Fibroblast of lung (primary cell): Measurements from ENCODE around the gene FIBCD1. TPM values are rescaled to one million over a fixed set of nuclear protein-coding genes. Genes with fewer than 3 reads are reported as not detected.

Source experiments
- DNase-seq, 2 donors: peaks; one replicate each; pipeline versions ENCODE4 v3.0.0 to v3.0.0-alpha.2; 2010; ENCODE audit warnings: low read depth in 2 of 2
- H2AFZ ChIP-seq: 2 replicates; pipeline ENCODE4 v1.5.1; 2012; ENCODE audit warnings: low read length, control low read depth, inconsistent platforms
- H3K27ac ChIP-seq: 2 replicates; pipeline ENCODE4 v1.5.1; 2011; ENCODE audit warnings: low read length, control low read depth; ENCODE audit not compliant: insufficient read depth
- H3K27me3 ChIP-seq: 2 replicates; pipeline ENCODE4 v1.5.1; 2011; ENCODE audit warnings: mild to moderate bottlenecking, low read length; ENCODE audit not compliant: control insufficient read depth, insufficient read depth
- H3K36me3 ChIP-seq: 2 replicates; pipeline ENCODE4 v1.5.1; 2011; ENCODE audit warnings: low read length; ENCODE audit not compliant: control insufficient read depth, insufficient read depth
- H3K4me1 ChIP-seq: 2 replicates; pipeline ENCODE4 v1.5.1; 2011; ENCODE audit warnings: low read length; ENCODE audit not compliant: control insufficient read depth, insufficient read depth; ENCODE audit errors: extremely low read depth
- H3K4me2 ChIP-seq: 2 replicates; pipeline ENCODE4 v1.5.1; 2011; ENCODE audit warnings: low read length, control low read depth; ENCODE audit not compliant: insufficient read depth; ENCODE audit errors: extremely low read depth
- H3K4me3 ChIP-seq, 4 experiments: fragments of 200-600 bp in 1 of 4; sonication (generic) in 1 of 4; replicated peaks in 1 of 4; 2 replicates each; pipeline ENCODE4 v1.5.1; 2011 to 2016; ENCODE audit warnings: low read length in 4 of 4, low read depth in 3 of 4, mild to moderate bottlenecking in 3 of 4, control low read depth in 2 of 4, inconsistent platforms in 1 of 4, mixed read lengths in 1 of 4; ENCODE audit not compliant: insufficient read depth in 1 of 4; ENCODE audit errors: control extremely low read depth in 1 of 4
- H3K79me2 ChIP-seq: 2 replicates; pipeline ENCODE4 v1.5.1; 2012; ENCODE audit warnings: mild to moderate bottlenecking, low read length, inconsistent platforms; ENCODE audit not compliant: control insufficient read depth, insufficient read depth
- H3K9ac ChIP-seq: 2 replicates; pipeline ENCODE4 v1.5.1; 2011; ENCODE audit warnings: mild to moderate bottlenecking, low read length, control low read depth; ENCODE audit not compliant: insufficient read depth
- H3K9me3 ChIP-seq: 2 replicates; pipeline ENCODE4 v1.5.1; 2012; ENCODE audit warnings: low read depth, low read length; ENCODE audit not compliant: control insufficient read depth, insufficient read depth
- H4K20me1 ChIP-seq: 2 replicates; pipeline ENCODE4 v1.5.1; 2011; ENCODE audit warnings: low read length; ENCODE audit not compliant: control insufficient read depth, insufficient read depth; ENCODE audit errors: extremely low read depth
- EZH2 ChIP-seq: IDR thresholded peaks from 2 replicates; pipeline ENCODE4 v1.5.1; 2012; ENCODE audit warnings: low read length, control low read depth, mild to moderate bottlenecking; ENCODE audit errors: missing control alignments
- polyA plus RNA-seq, 2 donors: library from polyadenylated mRNA; depleted of rRNA in 1 of 2; stranded (reverse) in 1 of 2; unstranded in 1 of 2; fragments of >200 nt; gene quantifications; 2 replicates each; pipeline ENCODE4 v1.2.1, GENCODE V29; 2011 to 2012; ENCODE audit warnings: missing spikeins in 1 of 2
- total RNA-seq: library from RNA; depleted of rRNA; stranded (reverse); fragments of >200 nt; gene quantifications from 2 replicates; pipeline ENCODE4 v1.2.1, GENCODE V29; 2014
- TF ChIP-seq, protein P1 (sequence below), 2 donors: IDR thresholded peaks in 1 of 2; conservative IDR thresholded peaks in 1 of 2; 1 replicate in 1 of 2; 2 replicates in 1 of 2; pipeline ENCODE4 v1.5.1; 2011 to 2012; ENCODE audit warnings: low read length in 2 of 2, control low read depth in 1 of 2, inconsistent platforms in 1 of 2, low read depth in 1 of 2, mild to moderate bottlenecking in 1 of 2

Gene FIBCD1
- total and polyA plus RNA-seq, 2 donors (not counting 1 experiment from before 2014, with no cell fraction given) = 7.3 to 28.0 TPM

DNA sequence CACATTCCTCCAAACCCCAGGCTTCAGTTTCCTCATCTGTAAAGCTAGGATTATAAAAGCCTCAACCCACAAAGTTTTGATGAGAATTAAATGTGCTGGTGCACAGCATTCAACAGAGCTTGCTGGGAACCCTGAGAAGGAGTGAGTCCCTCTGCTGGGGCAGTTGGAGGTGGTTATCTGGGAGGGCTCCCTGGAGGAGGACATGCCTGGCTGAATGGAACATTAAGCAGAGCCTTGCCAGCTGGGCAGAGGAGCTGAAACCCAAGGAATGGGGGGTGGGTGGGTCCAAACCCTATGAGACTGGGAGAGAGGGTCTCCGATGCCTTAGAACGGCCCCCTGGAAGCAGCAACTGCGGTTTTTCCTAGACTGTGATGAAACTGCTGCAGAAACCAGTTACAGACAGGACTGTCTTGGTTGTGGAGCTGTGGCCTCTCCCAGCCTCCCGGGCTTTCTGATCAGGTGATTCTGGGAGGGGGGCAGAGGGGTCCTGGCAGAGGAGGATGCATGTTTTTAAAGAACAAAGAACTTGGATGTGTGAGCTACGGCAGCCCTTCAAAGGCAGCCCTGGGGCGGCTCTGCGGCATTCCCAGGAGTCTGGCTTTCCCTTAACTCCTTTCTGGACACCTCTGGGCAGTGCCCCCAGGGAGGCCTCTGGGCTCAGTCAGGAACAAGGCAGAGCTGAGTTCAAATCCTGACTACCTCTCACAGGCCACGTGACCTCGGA is 20.8 kb downstream of the FIBCD1 start:
- no peak overlapping the region for H2AFZ ChIP-seq
- no peaks in the 10 kb centered on the region for H3K36me3 ChIP-seq
- H3K4me3 ChIP-seq = no peak overlapping the region
- TF ChIP-seq, protein P1, sequence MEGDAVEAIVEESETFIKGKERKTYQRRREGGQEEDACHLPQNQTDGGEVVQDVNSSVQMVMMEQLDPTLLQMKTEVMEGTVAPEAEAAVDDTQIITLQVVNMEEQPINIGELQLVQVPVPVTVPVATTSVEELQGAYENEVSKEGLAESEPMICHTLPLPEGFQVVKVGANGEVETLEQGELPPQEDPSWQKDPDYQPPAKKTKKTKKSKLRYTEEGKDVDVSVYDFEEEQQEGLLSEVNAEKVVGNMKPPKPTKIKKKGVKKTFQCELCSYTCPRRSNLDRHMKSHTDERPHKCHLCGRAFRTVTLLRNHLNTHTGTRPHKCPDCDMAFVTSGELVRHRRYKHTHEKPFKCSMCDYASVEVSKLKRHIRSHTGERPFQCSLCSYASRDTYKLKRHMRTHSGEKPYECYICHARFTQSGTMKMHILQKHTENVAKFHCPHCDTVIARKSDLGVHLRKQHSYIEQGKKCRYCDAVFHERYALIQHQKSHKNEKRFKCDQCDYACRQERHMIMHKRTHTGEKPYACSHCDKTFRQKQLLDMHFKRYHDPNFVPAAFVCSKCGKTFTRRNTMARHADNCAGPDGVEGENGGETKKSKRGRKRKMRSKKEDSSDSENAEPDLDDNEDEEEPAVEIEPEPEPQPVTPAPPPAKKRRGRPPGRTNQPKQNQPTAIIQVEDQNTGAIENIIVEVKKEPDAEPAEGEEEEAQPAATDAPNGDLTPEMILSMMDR (conservative IDR thresholded peaks at IDR 0.05 in 1 of 2, IDR thresholded peaks at IDR 0.05 in 1 of 2; ENCODE audit: low read depth in 1 of 2, low read length in 2 of 2) = no peak
- TF ChIP-seq EZH2 = no peak
- no peak overlapping the region for H3K4me2 ChIP-seq
- H4K20me1 ChIP-seq = no peaks in the 10 kb centered on the region
- no peaks in the 10 kb centered on the region for H3K79me2 ChIP-seq
- peaks cover 6% of the 10 kb centered on the region for H3K4me1 ChIP-seq
- no peaks in the 10 kb centered on the region for H3K9me3 ChIP-seq
- no peak for DNase-seq
- H3K27ac ChIP-seq = no peak overlapping the region
- no peak overlapping the region for H3K9ac ChIP-seq
- H3K27me3 ChIP-seq = no peaks in the 10 kb centered on the region

DNA sequence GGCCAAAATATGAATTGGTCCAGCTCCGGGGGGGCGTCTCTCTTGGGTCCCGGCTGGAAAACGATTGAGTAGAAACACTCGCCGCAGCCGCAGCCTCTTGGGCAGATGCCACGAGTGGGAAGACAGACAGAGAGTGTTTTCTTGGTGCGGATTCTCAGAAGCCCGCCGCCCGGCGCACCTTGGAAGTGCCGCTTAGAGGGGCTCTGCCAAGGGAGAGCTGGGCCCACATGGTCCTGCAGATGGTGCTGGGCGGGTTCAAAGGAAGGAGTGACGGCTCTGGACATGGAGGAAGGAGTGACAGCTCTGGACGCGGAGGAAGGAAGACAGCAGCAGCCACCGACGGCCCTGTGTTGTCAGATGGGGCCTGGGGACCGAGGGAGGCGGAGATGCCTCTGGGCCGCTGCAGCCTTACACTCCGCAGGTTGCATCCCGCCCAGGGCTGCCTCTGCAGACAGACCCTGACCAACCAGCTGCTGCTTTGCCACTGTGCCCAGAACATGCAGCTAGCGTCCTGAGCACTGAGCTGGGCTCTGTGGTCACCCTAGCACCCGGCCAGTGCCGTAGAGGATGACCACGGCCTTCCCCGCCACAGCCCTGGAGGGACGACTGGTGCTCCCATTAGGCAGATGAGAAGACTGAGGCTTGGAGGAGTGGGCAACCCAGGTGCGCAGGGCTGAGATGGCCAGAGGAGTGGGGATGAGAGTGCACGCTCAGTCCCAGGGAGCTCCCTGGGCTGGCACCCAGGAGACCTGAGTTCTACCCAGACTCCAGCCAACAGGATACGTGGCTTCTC is 21.7 kb downstream of the FIBCD1 start:
- Histone ChIP-seq H3K27ac (no peak overlapping the region), H3K4me2 (no peak overlapping the region), H3K79me2 (no peaks in the 10 kb centered on the region), H3K9ac (no peak overlapping the region), H3K27me3 (no peaks in the 10 kb centered on the region), H2AFZ (no peak overlapping the region), H4K20me1 (no peaks in the 10 kb centered on the region), H3K36me3 (no peaks in the 10 kb centered on the region), H3K4me3 (no peak overlapping the region), H3K9me3 (no peaks in the 10 kb centered on the region), H3K4me1 (peaks cover 13% of the 10 kb centered on the region)
- no peak for DNase-seq
- no peak for TF ChIP-seq EZH2
- TF ChIP-seq, protein P1 (conservative IDR thresholded peaks at IDR 0.05 in 1 of 2, IDR thresholded peaks at IDR 0.05 in 1 of 2; ENCODE audit: low read depth in 1 of 2, low read length in 2 of 2) = no peak

DNA sequence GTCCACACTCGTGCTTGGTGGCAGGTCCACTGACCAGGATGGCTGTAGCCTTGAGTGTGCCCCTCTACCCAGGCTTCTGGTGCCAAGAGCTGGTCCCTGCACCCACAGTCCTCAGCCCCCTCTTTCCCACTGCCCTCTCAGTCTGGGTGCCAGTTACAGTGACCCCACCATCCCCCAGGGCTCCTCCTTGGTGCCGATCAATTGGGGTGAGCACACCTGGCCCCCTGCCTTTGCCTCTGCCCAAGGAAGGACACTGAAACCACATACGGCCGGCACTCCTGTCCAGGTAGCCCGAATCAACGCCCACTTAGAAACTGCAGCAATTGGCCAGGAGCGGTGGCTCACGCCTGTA is 24.0 kb downstream of the FIBCD1 start:
- Histone ChIP-seq H3K4me2 (no peak overlapping the region), H3K36me3 (no peaks in the 10 kb centered on the region), H2AFZ (no peak overlapping the region), H3K79me2 (no peaks in the 10 kb centered on the region), H4K20me1 (no peaks in the 10 kb centered on the region), H3K27ac (no peak overlapping the region), H3K4me1 (peaks cover 13% of the 10 kb centered on the region), H3K9me3 (no peaks in the 10 kb centered on the region), H3K27me3 (no peaks in the 10 kb centered on the region), H3K4me3 (no peak overlapping the region), H3K9ac (no peak overlapping the region)
- TF ChIP-seq EZH2 = no peak
- TF ChIP-seq, protein P1 (conservative IDR thresholded peaks at IDR 0.05 in 1 of 2, IDR thresholded peaks at IDR 0.05 in 1 of 2; ENCODE audit: low read depth in 1 of 2, low read length in 2 of 2) = no peak
- DNase-seq = no peak
